ENCODE measurements around the gene SLC25A36.

- TF ChIP-seq, protein P1, sequence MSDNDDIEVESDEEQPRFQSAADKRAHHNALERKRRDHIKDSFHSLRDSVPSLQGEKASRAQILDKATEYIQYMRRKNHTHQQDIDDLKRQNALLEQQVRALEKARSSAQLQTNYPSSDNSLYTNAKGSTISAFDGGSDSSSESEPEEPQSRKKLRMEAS (IDR thresholded peaks at IDR 0.05): no peak
- TF ChIP-seq YY1 (IDR thresholded peaks at IDR 0.05; ENCODE audit: low read depth) (no peak), FOXM1 (IDR thresholded peaks at IDR 0.05; ENCODE audit: borderline replicate concordance, low read depth) (no peak), TCF12 (IDR thresholded peaks at IDR 0.05; ENCODE audit: low read depth) (no peak), CEBPB (IDR thresholded peaks at IDR 0.05) (no peak), TAF1 (IDR thresholded peaks at IDR 0.05; ENCODE audit: low read depth) (no peak), RAD21 (IDR thresholded peaks at IDR 0.05; ENCODE audit: low read depth) (no peak), EGR1 (IDR thresholded peaks at IDR 0.05) (no peak), NFIC (IDR thresholded peaks at IDR 0.05) (no peak), CREB1 (IDR thresholded peaks at IDR 0.05; ENCODE audit: low read depth) (no peak), TEAD4 (IDR thresholded peaks at IDR 0.05) (no peak), USF1 (IDR thresholded peaks at IDR 0.05) (no peak)
- TF ChIP-seq, protein P2, sequence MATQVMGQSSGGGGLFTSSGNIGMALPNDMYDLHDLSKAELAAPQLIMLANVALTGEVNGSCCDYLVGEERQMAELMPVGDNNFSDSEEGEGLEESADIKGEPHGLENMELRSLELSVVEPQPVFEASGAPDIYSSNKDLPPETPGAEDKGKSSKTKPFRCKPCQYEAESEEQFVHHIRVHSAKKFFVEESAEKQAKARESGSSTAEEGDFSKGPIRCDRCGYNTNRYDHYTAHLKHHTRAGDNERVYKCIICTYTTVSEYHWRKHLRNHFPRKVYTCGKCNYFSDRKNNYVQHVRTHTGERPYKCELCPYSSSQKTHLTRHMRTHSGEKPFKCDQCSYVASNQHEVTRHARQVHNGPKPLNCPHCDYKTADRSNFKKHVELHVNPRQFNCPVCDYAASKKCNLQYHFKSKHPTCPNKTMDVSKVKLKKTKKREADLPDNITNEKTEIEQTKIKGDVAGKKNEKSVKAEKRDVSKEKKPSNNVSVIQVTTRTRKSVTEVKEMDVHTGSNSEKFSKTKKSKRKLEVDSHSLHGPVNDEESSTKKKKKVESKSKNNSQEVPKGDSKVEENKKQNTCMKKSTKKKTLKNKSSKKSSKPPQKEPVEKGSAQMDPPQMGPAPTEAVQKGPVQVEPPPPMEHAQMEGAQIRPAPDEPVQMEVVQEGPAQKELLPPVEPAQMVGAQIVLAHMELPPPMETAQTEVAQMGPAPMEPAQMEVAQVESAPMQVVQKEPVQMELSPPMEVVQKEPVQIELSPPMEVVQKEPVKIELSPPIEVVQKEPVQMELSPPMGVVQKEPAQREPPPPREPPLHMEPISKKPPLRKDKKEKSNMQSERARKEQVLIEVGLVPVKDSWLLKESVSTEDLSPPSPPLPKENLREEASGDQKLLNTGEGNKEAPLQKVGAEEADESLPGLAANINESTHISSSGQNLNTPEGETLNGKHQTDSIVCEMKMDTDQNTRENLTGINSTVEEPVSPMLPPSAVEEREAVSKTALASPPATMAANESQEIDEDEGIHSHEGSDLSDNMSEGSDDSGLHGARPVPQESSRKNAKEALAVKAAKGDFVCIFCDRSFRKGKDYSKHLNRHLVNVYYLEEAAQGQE (IDR thresholded peaks at IDR 0.05; ENCODE audit: low read depth): no peak
Measured at GRCh38 chr3:140954576-140954975, 12.9 kb downstream of the SLC25A36 start.

Data from Ishikawa (cell line).